Neural cell (in vitro differentiated cells): ENCODE results near the gene SMAD7.

Experiments used
- CTCF ChIP-seq: fragments of 450-650 bp; IDR thresholded peaks from 2 replicates; pipeline ENCODE4 v1.5.1; 2014; ENCODE audit warnings: antibody characterized with exemption, mild to moderate bottlenecking, moderate library complexity; ENCODE audit not compliant: poor library complexity, severe bottlenecking
- REST ChIP-seq: IDR thresholded peaks from 2 replicates; pipeline ENCODE4 v1.6.1; 2012; ENCODE audit warnings: borderline replicate concordance
- SMC3 ChIP-seq: fragments of 450-650 bp; conservative IDR thresholded peaks from 2 replicates; pipeline ENCODE4 v1.6.1; 2014; ENCODE audit warnings: antibody characterized with exemption, mild to moderate bottlenecking, moderate library complexity; ENCODE audit not compliant: poor library complexity
- TAF1 ChIP-seq: IDR thresholded peaks from 2 replicates; pipeline ENCODE4 v1.6.1; 2012; ENCODE audit warnings: low read depth

- TF ChIP-seq REST (no peak), CTCF (no peak), SMC3 (no peak), TAF1 (no peak)
Measured at GRCh38 chr18:48879008-48879431, 71.7 kb downstream of the SMAD7 start.
